Nephron (organoid): ENCODE measurements around the gene KCNJ10.

Source experiments
- H3K27ac Mint-ChIP-seq, 3 experiments: 2 replicates each; pipeline ENCODE4 v1.8.0; 2020; ENCODE audit warnings: mixed read lengths in 3 of 3, mild to moderate bottlenecking in 2 of 3, moderate library complexity in 1 of 3
- H3K27me3 Mint-ChIP-seq: 2 replicates; pipeline ENCODE4 v1.8.0; 2021; ENCODE audit warnings: low read depth, mild to moderate bottlenecking, moderate library complexity, mixed read lengths
- H3K36me3 Mint-ChIP-seq: 2 replicates; pipeline ENCODE4 v1.8.0; 2020; ENCODE audit warnings: low read depth, mixed read lengths
- H3K4me1 Mint-ChIP-seq: 2 replicates; pipeline ENCODE4 v1.8.0; 2020; ENCODE audit warnings: mixed read lengths
- H3K4me3 Mint-ChIP-seq, 3 experiments: 2 replicates each; pipeline ENCODE4 v1.8.0; 2020; ENCODE audit warnings: mild to moderate bottlenecking in 3 of 3, mixed read lengths in 3 of 3, moderate library complexity in 2 of 3
- H3K9me3 Mint-ChIP-seq: 2 replicates; pipeline ENCODE4 v1.8.0; 2020; ENCODE audit warnings: mixed read lengths
- TF ChIP-seq, protein P1 (sequence below), 3 experiments: fragments of 200-600 bp; sonication (generic); IDR thresholded peaks; one replicate each; pipeline ENCODE4 v1.5.0; 2021; ENCODE audit warnings: antibody characterized with exemption in 3 of 3; ENCODE audit not compliant: unreplicated experiment in 3 of 3

KCNJ10 gene

DNA sequence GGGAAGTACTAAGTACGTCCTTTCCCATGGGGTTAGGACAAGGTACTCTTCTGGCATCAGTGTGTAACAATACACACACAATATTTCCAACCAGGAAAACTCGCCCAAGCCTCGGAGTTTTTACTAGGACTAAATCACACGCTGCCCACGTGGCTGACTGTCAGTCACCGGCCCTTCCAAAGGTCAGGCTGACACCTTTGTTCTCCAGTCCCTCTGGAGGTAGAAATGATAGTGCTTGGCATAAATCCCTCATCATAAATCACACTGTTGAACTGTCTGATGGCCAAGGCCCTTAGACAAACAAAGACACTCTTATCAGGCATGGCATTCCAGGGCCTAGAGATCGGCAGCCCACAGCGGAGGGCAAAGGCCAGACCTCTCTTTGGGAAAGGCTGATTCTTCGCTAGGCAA, 99.0 kb downstream of the KCNJ10 start:
- no peaks in the 10 kb centered on the region for H3K36me3 Mint-ChIP-seq
- peaks cover 13% of the 10 kb centered on the region for H3K27me3 Mint-ChIP-seq
- no peaks in the 10 kb centered on the region for H3K9me3 Mint-ChIP-seq
- H3K27ac Mint-ChIP-seq, result no peak overlapping the region
- H3K4me1 Mint-ChIP-seq, result no peaks in the 10 kb centered on the region
- TF ChIP-seq, protein P1, sequence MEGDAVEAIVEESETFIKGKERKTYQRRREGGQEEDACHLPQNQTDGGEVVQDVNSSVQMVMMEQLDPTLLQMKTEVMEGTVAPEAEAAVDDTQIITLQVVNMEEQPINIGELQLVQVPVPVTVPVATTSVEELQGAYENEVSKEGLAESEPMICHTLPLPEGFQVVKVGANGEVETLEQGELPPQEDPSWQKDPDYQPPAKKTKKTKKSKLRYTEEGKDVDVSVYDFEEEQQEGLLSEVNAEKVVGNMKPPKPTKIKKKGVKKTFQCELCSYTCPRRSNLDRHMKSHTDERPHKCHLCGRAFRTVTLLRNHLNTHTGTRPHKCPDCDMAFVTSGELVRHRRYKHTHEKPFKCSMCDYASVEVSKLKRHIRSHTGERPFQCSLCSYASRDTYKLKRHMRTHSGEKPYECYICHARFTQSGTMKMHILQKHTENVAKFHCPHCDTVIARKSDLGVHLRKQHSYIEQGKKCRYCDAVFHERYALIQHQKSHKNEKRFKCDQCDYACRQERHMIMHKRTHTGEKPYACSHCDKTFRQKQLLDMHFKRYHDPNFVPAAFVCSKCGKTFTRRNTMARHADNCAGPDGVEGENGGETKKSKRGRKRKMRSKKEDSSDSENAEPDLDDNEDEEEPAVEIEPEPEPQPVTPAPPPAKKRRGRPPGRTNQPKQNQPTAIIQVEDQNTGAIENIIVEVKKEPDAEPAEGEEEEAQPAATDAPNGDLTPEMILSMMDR (IDR thresholded peaks at IDR 0.05; ENCODE audit: unreplicated experiment in 3 of 3), result no peak
- no peak overlapping the region for H3K4me3 Mint-ChIP-seq

DNA sequence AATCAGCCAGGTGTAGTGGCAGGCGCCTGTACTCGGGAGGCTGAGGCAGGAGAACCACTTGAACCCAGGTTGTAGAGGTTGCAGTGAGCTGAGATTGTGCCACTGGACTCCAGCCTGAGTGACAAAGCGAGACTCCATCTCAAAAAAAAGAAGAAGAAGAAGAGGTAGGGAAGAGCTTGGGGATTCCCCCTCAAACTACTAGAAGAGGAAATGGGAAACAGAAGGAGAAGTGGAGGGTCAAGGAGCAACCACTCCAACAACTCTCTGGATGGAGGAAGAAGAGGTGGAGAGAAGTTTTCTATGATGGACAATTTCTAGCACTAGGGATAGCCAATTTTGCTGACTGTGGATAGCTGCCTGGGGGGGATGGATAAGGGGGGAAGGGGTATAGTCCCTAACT, 101.1 kb downstream of the KCNJ10 start:
- Mint-ChIP-seq H3K27me3 (peaks cover 24% of the 10 kb centered on the region), H3K9me3 (no peaks in the 10 kb centered on the region), H3K27ac (no peak overlapping the region), H3K4me3 (no peak overlapping the region), H3K4me1 (no peaks in the 10 kb centered on the region), H3K36me3 (no peaks in the 10 kb centered on the region)
- TF ChIP-seq, protein P1 (IDR thresholded peaks at IDR 0.05; ENCODE audit: unreplicated experiment in 3 of 3), result no peak

GRCh38 chr1:159965263-159965662, 104.7 kb downstream of the KCNJ10 start:
- Mint-ChIP-seq H3K27me3 (peaks cover 27% of the 10 kb centered on the region), H3K4me1 (peaks cover 10% of the 10 kb centered on the region), H3K36me3 (no peaks in the 10 kb centered on the region), H3K9me3 (no peaks in the 10 kb centered on the region), H3K27ac (no peak overlapping the region), H3K4me3 (no peak overlapping the region)
- TF ChIP-seq, protein P1 (IDR thresholded peaks at IDR 0.05; ENCODE audit: unreplicated experiment in 3 of 3), result no peak

- no peaks in the 10 kb centered on the region for H3K9me3 Mint-ChIP-seq
- no peaks in the 10 kb centered on the region for H3K36me3 Mint-ChIP-seq
- H3K4me3 Mint-ChIP-seq, result no peak overlapping the region
- TF ChIP-seq, protein P1 (IDR thresholded peaks at IDR 0.05; ENCODE audit: unreplicated experiment in 3 of 3), result no peak
- H3K27ac Mint-ChIP-seq, result no peak overlapping the region
- H3K27me3 Mint-ChIP-seq, result peaks cover 27% of the 10 kb centered on the region
- peaks cover 10% of the 10 kb centered on the region for H3K4me1 Mint-ChIP-seq
These were observed 105.8 kb downstream of the KCNJ10 start for GRCh38 chr1:159964144-159964543.

- H3K27me3 Mint-ChIP-seq, result peaks cover 24% of the 10 kb centered on the region
- peaks cover 10% of the 10 kb centered on the region for H3K4me1 Mint-ChIP-seq
- TF ChIP-seq, protein P1 (IDR thresholded peaks at IDR 0.05; ENCODE audit: unreplicated experiment in 3 of 3), result no peak
- H3K9me3 Mint-ChIP-seq, result no peaks in the 10 kb centered on the region
- no peak overlapping the region for H3K4me3 Mint-ChIP-seq
- no peaks in the 10 kb centered on the region for H3K36me3 Mint-ChIP-seq
- H3K27ac Mint-ChIP-seq, result no peak overlapping the region
These were observed 107.8 kb downstream of the KCNJ10 start for GRCh38 chr1:159962176-159962575.

GRCh38 chr1:159961636-159962035, 108.3 kb downstream of the KCNJ10 start:
- H3K27me3 Mint-ChIP-seq, result peaks cover 24% of the 10 kb centered on the region
- peak overlapping the region in 2 of 3 experiments; percentile 47 to 69 for H3K4me3 Mint-ChIP-seq
- H3K36me3 Mint-ChIP-seq, result no peaks in the 10 kb centered on the region
- H3K9me3 Mint-ChIP-seq, result no peaks in the 10 kb centered on the region
- TF ChIP-seq, protein P1 (IDR thresholded peaks at IDR 0.05; ENCODE audit: unreplicated experiment in 3 of 3), result no peak
- peaks cover 10% of the 10 kb centered on the region for H3K4me1 Mint-ChIP-seq
- H3K27ac Mint-ChIP-seq, result peak overlapping the region in 2 of 3 experiments; percentile 70 to 94
